Tibial nerve (tissue), 4 donors: Measurements from ENCODE around the gene VRK1. TPM values are rescaled to one million over a fixed set of nuclear protein-coding genes. Genes with fewer than 3 reads are reported as not detected.
"Not testable (repeated sequence)": the region's sequence is repeated elsewhere in the genome, so short reads cannot be mapped to it uniquely, and the experiment has no call there.

Source experiments
- DNase-seq, 2 donors: peaks; one replicate each; pipeline ENCODE4 v3.0.0-alpha.2; 2019; ENCODE audit warnings: low spot score in 2 of 2
- H3K27ac ChIP-seq, 4 donors: fragments of 200-600 bp; sonication (generic) in 3 of 4; one replicate each; pipeline ENCODE4 v1.5.1; 2017 to 2019; ENCODE audit warnings: mild to moderate bottlenecking in 1 of 4
- H3K27me3 ChIP-seq, 2 donors: fragments of 200-600 bp; sonication (generic) in 1 of 2; one replicate each; pipeline versions ENCODE4 v1.5.1 to v1.6.0; 2017 to 2019
- H3K36me3 ChIP-seq, 3 donors: fragments of 200-600 bp; sonication (generic); one replicate each; pipeline ENCODE4 v1.5.1; 2018 to 2019
- H3K4me1 ChIP-seq, 4 donors: fragments of 200-600 bp; sonication (generic) in 3 of 4; one replicate each; pipeline ENCODE4 v1.5.1; 2017 to 2019
- H3K4me3 ChIP-seq, 4 donors: fragments of 200-600 bp; sonication (generic) in 3 of 4; one replicate each; pipeline ENCODE4 v1.5.1; 2017 to 2019; ENCODE audit warnings: mild to moderate bottlenecking in 1 of 4, moderate library complexity in 1 of 4
- H3K9me3 ChIP-seq, 4 donors: fragments of 200-600 bp; sonication (generic) in 3 of 4; one replicate each; pipeline ENCODE4 v1.5.1; 2017 to 2019
- EP300 ChIP-seq, 2 donors: sonication (generic); formaldehyde crosslinking; IDR thresholded peaks; one replicate each; pipeline ENCODE4 v1.6.1; 2017; ENCODE audit warnings: antibody characterized with exemption in 2 of 2, mild to moderate bottlenecking in 1 of 2
- POLR2A ChIP-seq, 2 donors: fragments of 450-650 bp; IDR thresholded peaks; one replicate each; pipeline ENCODE4 v1.6.1; 2017; ENCODE audit warnings: antibody characterized with exemption in 2 of 2, mild to moderate bottlenecking in 2 of 2, moderate library complexity in 2 of 2
- WGBS, 2 donors: methylation state at CpG; one replicate each; pipeline ENCODE4 v1.1.5; 2018; 5-methylcytosine and 5-hydroxymethylcytosine counted together
- total RNA-seq, 4 donors: library from RNA; depleted of rRNA; stranded (reverse); fragments of >200 nt; gene quantifications; one replicate each; pipeline ENCODE4 v1.1.0, GENCODE V29; 2016
- TF ChIP-seq, protein P1 (sequence below), 5 experiments: fragments of 200-600 bp in 3 of 5; fragments of 450-650 bp in 2 of 5; sonication (generic) in 3 of 5; IDR thresholded peaks; one replicate each; pipeline ENCODE4 v1.5.1; 2016 to 2019; ENCODE audit warnings: antibody characterized with exemption in 5 of 5, mild to moderate bottlenecking in 3 of 5, moderate library complexity in 2 of 5

VRK1 gene
- total RNA-seq, 4 donors from 2014 or later, result 5.4 to 11.0 (median 9.0) TPM

DNA sequence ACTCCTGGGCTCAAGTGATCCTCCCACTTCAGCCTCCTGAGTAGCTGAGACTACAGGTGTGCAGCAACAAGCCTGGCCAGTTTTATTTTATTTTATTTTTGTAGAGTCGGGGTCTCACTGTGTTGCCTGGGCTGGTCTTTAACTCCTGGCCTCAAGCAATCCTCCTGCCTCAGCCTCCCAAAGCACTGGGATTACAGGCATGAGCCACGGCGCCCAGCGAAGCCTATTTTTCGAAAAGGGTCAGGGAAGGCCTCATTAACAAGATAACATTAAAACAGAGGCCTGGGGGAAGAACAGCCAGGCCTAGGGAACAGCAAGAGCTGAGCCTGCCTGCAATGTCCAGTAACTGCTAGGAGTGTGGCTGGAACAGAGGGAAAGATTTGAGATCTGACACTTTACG is 36.1 kb upstream of the VRK1 start:
- H3K36me3 ChIP-seq, result no peaks in the 10 kb centered on the region
- H3K27me3 ChIP-seq, result no peaks in the 10 kb centered on the region
- no peak overlapping the region for H3K4me3 ChIP-seq
- H3K9me3 ChIP-seq, result peaks cover 0 to 3% (median 0%) of the 10 kb centered on the region in 4 donors
- TF ChIP-seq POLR2A (IDR thresholded peaks at IDR 0.05), result no peak
- TF ChIP-seq EP300 (IDR thresholded peaks at IDR 0.05), result no peak
- H3K4me1 ChIP-seq, result no peaks in the 10 kb centered on the region
- DNase-seq, result no peak
- 84 to 88% methylated on average over 6 of the region's 6 CpGs for WGBS, 2 donors
- no peak overlapping the region for H3K27ac ChIP-seq

DNA sequence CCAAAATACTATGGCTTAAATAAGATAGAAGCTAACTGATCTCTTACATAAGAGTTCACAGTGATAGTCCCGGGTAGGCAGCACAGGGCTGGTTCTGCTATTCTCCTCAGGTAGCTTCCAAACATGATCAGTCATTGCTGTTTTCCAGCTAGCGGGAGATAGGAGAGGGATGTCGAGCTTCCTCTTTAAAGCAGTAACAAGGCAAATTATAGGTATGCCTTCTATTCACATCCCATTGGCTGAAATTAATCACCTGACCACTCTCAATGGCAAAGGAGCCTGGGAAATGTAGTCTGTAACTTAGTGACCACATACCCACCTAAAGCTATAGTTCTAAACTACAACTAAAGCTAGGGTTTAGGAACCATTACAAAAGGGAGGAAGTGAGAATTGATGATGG is 34.5 kb upstream of the VRK1 start:
- 3 to 6% methylated on average over 3 of the region's 3 CpGs for WGBS, 2 donors
- no peaks in the 10 kb centered on the region for H3K27me3 ChIP-seq
- H3K4me3 ChIP-seq, result no peak overlapping the region
- H3K27ac ChIP-seq, result no peak overlapping the region
- TF ChIP-seq, protein P1, sequence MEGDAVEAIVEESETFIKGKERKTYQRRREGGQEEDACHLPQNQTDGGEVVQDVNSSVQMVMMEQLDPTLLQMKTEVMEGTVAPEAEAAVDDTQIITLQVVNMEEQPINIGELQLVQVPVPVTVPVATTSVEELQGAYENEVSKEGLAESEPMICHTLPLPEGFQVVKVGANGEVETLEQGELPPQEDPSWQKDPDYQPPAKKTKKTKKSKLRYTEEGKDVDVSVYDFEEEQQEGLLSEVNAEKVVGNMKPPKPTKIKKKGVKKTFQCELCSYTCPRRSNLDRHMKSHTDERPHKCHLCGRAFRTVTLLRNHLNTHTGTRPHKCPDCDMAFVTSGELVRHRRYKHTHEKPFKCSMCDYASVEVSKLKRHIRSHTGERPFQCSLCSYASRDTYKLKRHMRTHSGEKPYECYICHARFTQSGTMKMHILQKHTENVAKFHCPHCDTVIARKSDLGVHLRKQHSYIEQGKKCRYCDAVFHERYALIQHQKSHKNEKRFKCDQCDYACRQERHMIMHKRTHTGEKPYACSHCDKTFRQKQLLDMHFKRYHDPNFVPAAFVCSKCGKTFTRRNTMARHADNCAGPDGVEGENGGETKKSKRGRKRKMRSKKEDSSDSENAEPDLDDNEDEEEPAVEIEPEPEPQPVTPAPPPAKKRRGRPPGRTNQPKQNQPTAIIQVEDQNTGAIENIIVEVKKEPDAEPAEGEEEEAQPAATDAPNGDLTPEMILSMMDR (IDR thresholded peaks at IDR 0.05), result no peak
- TF ChIP-seq POLR2A (IDR thresholded peaks at IDR 0.05) (no peak), EP300 (IDR thresholded peaks at IDR 0.05) (no peak)
- DNase-seq, result no peak
- H3K9me3 ChIP-seq, result peaks cover 0 to 3% (median 0%) of the 10 kb centered on the region in 4 donors
- H3K4me1 ChIP-seq, result no peaks in the 10 kb centered on the region
- no peaks in the 10 kb centered on the region for H3K36me3 ChIP-seq

DNA sequence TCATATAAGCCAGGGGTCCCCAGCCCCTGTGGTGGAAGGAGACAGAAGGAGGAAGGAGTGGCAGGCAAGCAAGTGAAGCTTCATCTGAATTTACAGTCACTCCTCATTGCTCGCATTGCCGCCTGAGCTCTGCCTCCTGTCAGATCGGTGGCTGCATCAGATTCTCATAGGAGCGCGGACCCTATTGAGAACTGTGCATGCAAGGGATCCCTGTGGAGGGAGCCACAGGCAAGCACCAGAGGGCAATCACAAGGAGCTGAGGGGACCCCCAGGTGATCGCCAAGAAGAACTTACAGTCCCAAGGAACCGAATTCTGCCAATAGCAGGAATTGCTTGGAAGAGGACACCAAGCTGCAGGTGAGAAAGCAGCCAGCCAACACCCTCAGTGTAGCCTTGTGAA is 33.2 kb upstream of the VRK1 start:
- H3K36me3 ChIP-seq, result no peaks in the 10 kb centered on the region
- 81 to 87% methylated on average over 7 of the region's 7 CpGs for WGBS, 2 donors
- H3K4me3 ChIP-seq, result no peak overlapping the region
- H3K4me1 ChIP-seq, result no peaks in the 10 kb centered on the region
- TF ChIP-seq EP300 (IDR thresholded peaks at IDR 0.05), result no peak
- TF ChIP-seq, protein P1 (IDR thresholded peaks at IDR 0.05), result no peak
- TF ChIP-seq POLR2A (IDR thresholded peaks at IDR 0.05), result no peak
- no peak overlapping the region for H3K27ac ChIP-seq
- DNase-seq, result no peak
- H3K27me3 ChIP-seq, result no peaks in the 10 kb centered on the region
- H3K9me3 ChIP-seq, result peaks cover 0 to 3% (median 0%) of the 10 kb centered on the region in 4 donors

DNA sequence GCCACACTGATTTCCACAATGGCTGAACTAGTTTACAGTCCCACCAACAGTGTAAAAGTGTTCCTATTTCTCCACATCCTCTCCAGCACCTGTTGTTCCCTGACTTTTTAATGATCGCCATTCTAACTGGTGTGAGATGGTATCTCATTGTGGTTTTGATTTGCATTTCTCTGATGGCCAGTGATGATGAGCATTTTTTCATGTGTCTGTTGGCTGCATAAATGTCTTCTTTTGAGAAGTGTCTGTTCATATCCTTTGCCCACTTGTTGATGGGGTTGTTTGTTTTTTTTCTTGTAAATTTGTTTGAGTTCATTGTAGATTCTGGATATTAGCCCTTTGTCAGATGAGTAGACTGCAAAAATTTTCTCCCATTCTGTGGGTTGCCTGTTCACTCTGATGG is 32.0 kb upstream of the VRK1 start:
- H3K9me3 ChIP-seq, H3K4me1 ChIP-seq, H3K27me3 ChIP-seq, DNase-seq, H3K36me3 ChIP-seq, H3K27ac ChIP-seq, H3K4me3 ChIP-seq: not testable (repeated sequence)
- WGBS, 2 donors, result 80 to 100% methylated on average over 1 of the region's 1 CpG

DNA sequence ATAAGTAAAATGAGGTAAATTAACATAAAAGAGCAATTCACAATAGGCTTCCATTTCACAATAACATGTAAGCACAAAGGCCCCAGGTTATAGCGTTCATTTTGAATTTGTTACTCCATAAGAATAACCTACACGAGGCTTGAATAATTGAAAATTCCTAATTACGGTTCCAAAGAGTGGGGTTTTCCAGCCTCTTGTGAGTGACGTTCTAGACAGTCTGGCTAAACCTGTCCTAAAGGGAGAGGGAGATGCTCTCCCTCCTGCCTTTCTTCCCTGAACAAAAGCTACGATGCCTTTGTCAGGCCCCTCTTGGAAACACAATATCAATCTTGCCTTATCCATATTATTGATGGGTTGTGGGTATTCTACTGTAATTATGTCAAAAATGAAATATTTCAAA is 24.3 kb upstream of the VRK1 start:
- no peaks in the 10 kb centered on the region for H3K36me3 ChIP-seq
- WGBS, 2 donors, result 86 to 90% methylated on average over 5 of the region's 5 CpGs
- no peak overlapping the region for H3K27ac ChIP-seq
- TF ChIP-seq, protein P1 (IDR thresholded peaks at IDR 0.05), result no peak
- no peak for TF ChIP-seq POLR2A (IDR thresholded peaks at IDR 0.05)
- TF ChIP-seq EP300 (IDR thresholded peaks at IDR 0.05), result no peak
- peaks cover 0 to 4% (median 0%) of the 10 kb centered on the region in 4 donors for H3K9me3 ChIP-seq
- H3K4me3 ChIP-seq, result no peak overlapping the region
- no peak for DNase-seq
- H3K4me1 ChIP-seq, result no peaks in the 10 kb centered on the region
- no peaks in the 10 kb centered on the region for H3K27me3 ChIP-seq

DNA sequence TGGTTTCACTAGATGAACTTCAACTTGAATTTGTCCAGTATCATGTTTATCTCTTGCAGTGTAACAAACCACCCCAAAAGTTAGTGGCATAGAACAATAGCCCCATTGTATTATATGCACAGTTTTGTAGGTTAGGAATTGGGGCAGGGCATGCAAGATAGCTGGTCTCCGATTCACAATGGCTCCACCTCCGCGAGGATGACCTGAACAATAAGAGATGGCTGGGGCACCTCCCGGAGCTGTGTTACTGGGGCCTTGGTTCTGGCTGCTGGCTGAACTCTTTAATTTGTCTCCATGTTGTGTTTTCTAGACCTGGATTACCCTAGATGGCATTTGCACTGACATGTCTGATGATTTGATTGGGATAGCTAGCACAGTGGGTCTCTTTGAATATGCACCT is 20.4 kb upstream of the VRK1 start:
- no peaks in the 10 kb centered on the region for H3K27me3 ChIP-seq
- no peak overlapping the region for H3K4me3 ChIP-seq
- H3K9me3 ChIP-seq, result no peaks in the 10 kb centered on the region
- DNase-seq, result no peak
- no peak for TF ChIP-seq EP300 (IDR thresholded peaks at IDR 0.05)
- TF ChIP-seq, protein P1 (IDR thresholded peaks at IDR 0.05), result no peak
- no peak for TF ChIP-seq POLR2A (IDR thresholded peaks at IDR 0.05)
- no peak overlapping the region for H3K27ac ChIP-seq
- WGBS, 2 donors, result 61 to 76% methylated on average over 4 of the region's 4 CpGs
- no peaks in the 10 kb centered on the region for H3K4me1 ChIP-seq
- no peaks in the 10 kb centered on the region for H3K36me3 ChIP-seq
